Upper lobe of right lung (tissue), 1 donor: ENCODE measurements around the gene MMP12. TPM values are rescaled to one million over a fixed set of nuclear protein-coding genes. Genes with fewer than 3 reads are reported as not detected.
A peak's percentile ranks its signal among the peaks of the same experiment; 100 is the strongest.
"Not testable (repeated sequence)": the region's sequence is repeated elsewhere in the genome, so short reads cannot be mapped to it uniquely, and the experiment has no call there.

ENCODE experiments used
- ATAC-seq: fragments of 200-7000 bp; cut with Tn5 transposase; one replicate; pipeline ENCODE4 v1.9.1; 2020; ENCODE audit warnings: mild to moderate bottlenecking, moderate library complexity
- DNase-seq: peaks from one replicate; pipeline ENCODE4 v3.0.0-alpha.2; 2020
- H3K27ac ChIP-seq: fragments of 200-600 bp; one replicate; pipeline ENCODE4 v1.8.0; 2022
- H3K27me3 ChIP-seq: fragments of 200-600 bp; one replicate; pipeline ENCODE4 v1.8.0; 2022; ENCODE audit warnings: mild to moderate bottlenecking
- H3K36me3 ChIP-seq: fragments of 200-600 bp; one replicate; pipeline ENCODE4 v1.8.0; 2022
- H3K4me1 ChIP-seq: fragments of 200-600 bp; one replicate; pipeline ENCODE4 v1.8.0; 2022
- H3K4me3 ChIP-seq: fragments of 200-600 bp; one replicate; pipeline ENCODE4 v1.8.0; 2022; ENCODE audit warnings: mild to moderate bottlenecking
- H3K9me3 ChIP-seq: fragments of 200-600 bp; one replicate; pipeline ENCODE4 v1.8.0; 2022
- CTCF ChIP-seq: fragments of 200-600 bp; IDR thresholded peaks from one replicate; pipeline ENCODE4 v1.8.0; 2022; ENCODE audit warnings: antibody characterized with exemption
- intact Hi-C: fragments of 100-400 bp; cut with DNase I; formaldehyde crosslinking; loops from one replicate; pipeline ENCODE4 v1.11.0; 2022
- total RNA-seq: library from RNA; stranded (reverse); fragmentation: NEBNext Ultra II Directional; extraction: Animal tissue kit (Norgen Biotek cat#: 25700); gene quantifications from one replicate; pipeline ENCODE4 v1.2.1, GENCODE V29; 2021
- donor health status: DM: no; HTN: yes; CAD: no; lungs with severe emphysema.

The MMP12 gene
- total RNA-seq, 1 donor from 2014 or later = 0.75 TPM

DNA sequence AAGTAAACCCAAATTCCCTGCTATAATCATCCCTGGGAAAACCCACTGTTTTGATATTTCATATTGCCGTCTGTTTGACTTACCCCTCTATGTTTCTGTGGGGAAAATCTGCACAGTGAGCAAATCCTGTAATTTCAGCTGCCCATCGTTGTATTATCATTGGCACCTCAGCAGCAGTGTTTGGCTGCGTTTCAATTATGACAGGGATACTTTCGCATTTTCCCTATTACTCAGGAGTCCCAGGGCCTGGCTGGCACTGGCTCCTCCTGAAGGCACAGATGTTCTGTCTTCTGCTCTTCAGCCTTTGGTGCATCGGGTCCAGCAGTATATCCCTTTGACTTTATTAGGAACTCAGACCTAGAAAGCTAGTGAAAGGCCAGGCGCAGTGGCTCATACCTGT lies 12.2 kb upstream of the MMP12 start:
- ATAC-seq = no peak
- intact Hi-C loops = no loop called here
- TF ChIP-seq CTCF = no peak

GRCh38 chr11:102883141-102883540 lies 8.4 kb upstream of the MMP12 start:
- ATAC-seq (no peak), DNase-seq (no peak)
- H3K4me3 ChIP-seq = no peak overlapping the region
- no peak overlapping the region for H3K27ac ChIP-seq
- no peaks in the 10 kb centered on the region for H3K4me1 ChIP-seq
- H3K9me3 ChIP-seq = no peaks in the 10 kb centered on the region
- no peak for TF ChIP-seq CTCF
- H3K36me3 ChIP-seq = no peaks in the 10 kb centered on the region
- H3K27me3 ChIP-seq = no peaks in the 10 kb centered on the region
- intact Hi-C loops = no loop called here

More for the DNA sequence above, 12.2 kb upstream of the MMP12 start:
- Histone ChIP-seq H3K27me3 (no peaks in the 10 kb centered on the region), H3K36me3 (no peaks in the 10 kb centered on the region), H3K4me1 (no peaks in the 10 kb centered on the region), H3K9me3 (no peaks in the 10 kb centered on the region), H3K27ac (no peak overlapping the region), H3K4me3 (no peak overlapping the region)
- DNase-seq = no peak

DNA sequence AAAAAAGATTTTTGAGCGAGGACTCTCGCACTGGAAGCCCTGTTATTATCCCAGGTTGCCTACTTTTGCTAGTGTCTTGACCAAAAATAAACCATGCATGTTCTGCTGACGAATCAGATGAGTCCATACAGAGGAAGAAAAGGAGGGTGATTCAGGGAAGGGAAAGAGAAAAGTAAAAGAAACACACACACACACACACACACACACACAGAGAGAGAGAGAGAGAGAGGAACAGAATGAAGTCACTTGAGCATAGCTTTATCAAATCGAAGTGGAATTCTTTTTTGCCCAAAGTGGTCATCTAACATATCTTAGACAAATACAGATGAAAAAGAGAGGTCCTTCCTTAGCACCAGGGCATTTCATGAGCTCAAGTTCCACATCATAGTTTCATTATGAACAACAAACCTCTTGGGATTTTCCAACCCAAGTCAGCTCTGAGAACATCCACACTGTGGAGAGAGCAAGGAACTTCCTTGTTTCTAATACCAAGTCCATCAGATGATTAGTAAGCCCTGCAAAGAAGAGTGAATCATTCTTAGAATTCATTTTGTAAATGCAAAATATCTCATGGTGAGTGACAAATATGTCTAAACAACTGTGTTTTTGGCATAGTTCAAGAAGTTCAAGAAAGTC lies 7.7 kb upstream of the MMP12 start:
- Histone ChIP-seq H3K4me3 (no peak overlapping the region), H3K36me3 (no peaks in the 10 kb centered on the region), H3K9me3 (no peaks in the 10 kb centered on the region), H3K27me3 (no peaks in the 10 kb centered on the region), H3K4me1 (no peaks in the 10 kb centered on the region), H3K27ac (no peak overlapping the region)
- no peak for DNase-seq
- no peak for TF ChIP-seq CTCF
- peak; percentile 66 for ATAC-seq
- intact Hi-C loops = no loop called here

- intact Hi-C loops = no loop called here
- H3K9me3 ChIP-seq = no peaks in the 10 kb centered on the region
- H3K27ac ChIP-seq = no peak overlapping the region
- H3K27me3 ChIP-seq = no peaks in the 10 kb centered on the region
- ATAC-seq = peak; percentile 65
- H3K4me1 ChIP-seq = no peaks in the 10 kb centered on the region
- H3K36me3 ChIP-seq = no peaks in the 10 kb centered on the region
- H3K4me3 ChIP-seq = no peak overlapping the region
- TF ChIP-seq CTCF = no peak
- DNase-seq = no peak
These were observed 5.0 kb upstream of the MMP12 start for GRCh38 chr11:102879801-102880200.

DNA sequence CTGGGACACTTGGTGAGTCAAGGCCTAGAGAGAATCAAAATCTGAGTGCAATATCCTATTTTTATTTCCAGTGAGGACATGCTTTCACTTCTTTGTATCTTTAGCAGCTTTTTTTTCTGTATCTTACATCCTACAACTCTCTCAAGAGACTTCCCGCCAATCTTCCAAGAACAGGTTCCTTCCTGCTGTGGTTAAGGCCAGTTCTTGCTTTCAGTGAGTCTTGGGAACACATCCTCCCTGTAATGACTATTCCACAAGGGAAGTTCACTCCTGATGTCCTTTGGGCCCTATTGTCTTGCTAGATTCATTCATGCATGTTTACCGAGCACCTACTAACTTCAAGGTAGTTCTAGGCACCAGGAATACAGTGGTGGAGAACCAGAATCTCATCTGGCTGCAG lies 3.8 kb upstream of the MMP12 start:
- Histone ChIP-seq H3K9me3 (no peaks in the 10 kb centered on the region), H3K27ac (no peak overlapping the region), H3K27me3 (no peaks in the 10 kb centered on the region), H3K36me3 (no peaks in the 10 kb centered on the region), H3K4me3 (no peak overlapping the region), H3K4me1 (no peaks in the 10 kb centered on the region)
- no peak for TF ChIP-seq CTCF
- ATAC-seq (no peak), DNase-seq (no peak)
- intact Hi-C loops = no loop called here

- H3K4me3 ChIP-seq, ATAC-seq, H3K9me3 ChIP-seq, intact Hi-C loops, H3K4me1 ChIP-seq, DNase-seq, H3K36me3 ChIP-seq, H3K27me3 ChIP-seq, H3K27ac ChIP-seq: not testable (repeated sequence)
These were observed 5.3 kb downstream of the MMP12 start for GRCh38 chr11:102869354-102869964.
